AG04450 (cell line): ENCODE data around the gene APEX1. TPM values are rescaled to one million over a fixed set of nuclear protein-coding genes. Genes with fewer than 3 reads are reported as not detected.

ENCODE experiments used
- polyA plus RNA-seq: library from polyadenylated mRNA; depleted of rRNA; stranded (reverse); fragments of >200 nt; gene quantifications from 2 replicates; pipeline ENCODE4 v1.2.3, GENCODE V29; 2011; rRNA removed
- small RNA-seq: library from RNA; depleted of rRNA; stranded (forward); fragments of <200 nt; gene quantifications from one replicate; pipeline ENCODE3, GENCODE V24; 2012; ENCODE audit warnings: low read depth; ENCODE audit not compliant: insufficient read length

APEX1 gene
- polyA plus RNA-seq, 1 experiment: 240 TPM

Small RNAs within 50 kb of the gene (small RNA-seq; reads per million reads assigned to genes)
- gene RNA5SP382: 4.3 reads per million, percentile 43 among the genes with 10 or more reads in this experiment

Other genes with a start within 250 kb of the APEX1 start
- gene OR11H6, start 231.5 kb upstream of the APEX1 start, polyA plus RNA-seq: not detected in 2 replicates
- gene OR11H7, start 226.2 kb upstream of the APEX1 start, polyA plus RNA-seq: not detected in 2 replicates
- gene OR11H4, start 215.9 kb upstream of the APEX1 start, polyA plus RNA-seq: not detected in 2 replicates
- gene TTC5, start 149.3 kb upstream of the APEX1 start, polyA plus RNA-seq: 20.0 and 23.5 TPM in 2 replicates
- 54.2 and 69.2 TPM in 2 replicates for gene CCNB1IP1, start 121.9 kb upstream of the APEX1 start, polyA plus RNA-seq
- gene PARP2, start 111.6 kb upstream of the APEX1 start, polyA plus RNA-seq: 11.8 and 12.3 TPM in 2 replicates
- gene TEP1, start 41.7 kb upstream of the APEX1 start, polyA plus RNA-seq: 18.6 and 18.8 TPM in 2 replicates
- gene KLHL33, start 19.1 kb upstream of the APEX1 start, polyA plus RNA-seq: 0.06 and 0.09 TPM in 2 replicates
- 23.6 and 29.2 TPM in 2 replicates for gene OSGEP, start 414 bp upstream of the APEX1 start, polyA plus RNA-seq
- gene PIP4P1, start 6.2 kb downstream of the APEX1 start, polyA plus RNA-seq: 24.5 and 29.9 TPM in 2 replicates
- gene PNP, start 14.2 kb downstream of the APEX1 start, polyA plus RNA-seq: 23.1 and 25.3 TPM in 2 replicates
- gene RNASE10, start 50.3 kb downstream of the APEX1 start, polyA plus RNA-seq: not detected in 2 replicates
- not detected in 2 replicates for gene RNASE9, start 105.8 kb downstream of the APEX1 start, polyA plus RNA-seq
- not detected in 2 replicates for gene RNASE11, start 132.8 kb downstream of the APEX1 start, polyA plus RNA-seq
- gene RNASE12, start 136.2 kb downstream of the APEX1 start, polyA plus RNA-seq: not detected in 2 replicates
- not detected in 2 replicates for gene OR6S1, start 186.5 kb downstream of the APEX1 start, polyA plus RNA-seq
- gene RNASE4, start 229.3 kb downstream of the APEX1 start, polyA plus RNA-seq: 15.8 and 19.0 TPM in 2 replicates
- gene ANG, start 233.5 kb downstream of the APEX1 start, polyA plus RNA-seq: 5.1 TPM in 2 replicates